ENCODE data around the gene LHX1. TPM values are rescaled to one million over a fixed set of nuclear protein-coding genes. Genes with fewer than 3 reads are reported as not detected.

Gene LHX1
- total and polyA plus RNA-seq, 9 of the 15 experiments (the other 6 are each of a cell fraction or from before 2014, with no cell fraction given), result 0.05 to 0.64 (median 0.07) TPM; not detected in 6

DNA sequence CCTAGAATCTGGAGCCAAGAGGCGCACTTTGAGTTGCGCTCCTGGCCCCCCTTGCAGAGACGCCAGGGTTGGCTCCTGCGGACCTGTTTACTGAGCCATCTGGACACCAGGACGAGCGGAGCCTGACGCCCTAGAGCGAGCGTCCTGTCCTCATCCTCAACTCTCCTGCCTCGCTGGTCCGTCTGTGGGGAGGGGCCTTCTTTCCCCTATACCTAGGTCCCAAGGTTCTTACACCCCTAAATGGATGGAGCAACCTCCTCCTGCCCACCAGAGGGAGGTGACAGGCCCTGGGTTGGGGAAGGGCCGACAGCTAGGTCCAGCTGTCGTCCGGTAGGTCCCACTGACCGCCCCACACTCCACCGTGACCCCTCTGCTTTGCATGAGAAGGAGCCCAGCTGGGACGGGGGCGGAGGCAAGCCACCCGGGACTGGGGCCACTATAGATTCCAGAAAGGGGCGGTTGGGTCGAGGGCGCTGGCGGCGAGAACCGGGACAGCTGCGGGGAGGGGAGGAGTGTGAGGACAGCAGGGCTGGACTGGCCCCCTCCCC, 3.1 kb upstream of the LHX1 start:
- Histone ChIP-seq H3K27ac (ENCODE audit: extremely low read depth, low read depth, low read length) (no peak overlapping the region), H4K20me1 (replicated peaks; ENCODE audit: control insufficient read depth, insufficient read depth, low read length) (peaks cover 48% of the 10 kb centered on the region), H3K79me2 (ENCODE audit: control insufficient read depth, insufficient read depth, low read length) (no peaks in the 10 kb centered on the region), H3K4me2 (ENCODE audit: insufficient read depth, low read length) (no peak overlapping the region), H3K27me3 (ENCODE audit: control insufficient read depth in 2 of 2, insufficient read depth in 2 of 2, low read length in 2 of 2) (peaks cover 83 to 93% of the 10 kb centered on the region in 2 experiments), H2AFZ (ENCODE audit: low read depth, low read length) (no peak overlapping the region), H3K9me3 (replicated peaks; ENCODE audit: control insufficient read depth, insufficient read depth, low read depth, low read length) (no peaks in the 10 kb centered on the region), H3K4me1 (replicated peaks in 1 of 2; ENCODE audit: control insufficient read depth in 2 of 2, insufficient read depth in 2 of 2, low read length in 2 of 2) (peaks cover 0 to 60% of the 10 kb centered on the region in 2 experiments; a peak in 3 of 5 replicates), H3K9ac (ENCODE audit: insufficient read depth in 1 of 2, low read depth in 2 of 2, low read length in 2 of 2) (no peak overlapping the region), H3K4me3 (no peak overlapping the region), H3K36me3 (ENCODE audit: control insufficient read depth, insufficient read depth, low read length) (no peaks in the 10 kb centered on the region), H3K9me1 (ENCODE audit: control insufficient read depth, insufficient read depth, low read length) (peaks cover 3% of the 10 kb centered on the region)
- in situ Hi-C loops (cut with MboI), result no loop called here
- ATAC-seq (peak; percentile 11; the same call in 2 of the 3 replicates), DNase-seq (ENCODE audit: extremely low read depth in 1 of 4, low spot score in 3 of 4) (no peak), FAIRE-seq (no peak)
- ChIA-PET CTCF (ENCODE audit: low intra/inter-chr PET ratio) (no interaction called here), POLR2A (interaction anchor here (0.6 kb wide), 1 partner anchor 11 kb away, joined by 5 read pairs; no protein-coding TSS in a partner anchor)
- intact Hi-C loops (cut with micrococcal nuclease), result no loop called here
- no TSS peak for BruUV-seq (replicated peaks)
- 21% methylated on average over 24 of the region's 26 CpGs for WGBS (ENCODE audit: insufficient coverage, low coverage, missing lambda C conversion rate)
- no peak for TF ChIP-seq TRIM24 (IDR thresholded peaks at IDR 0.05)
- TF ChIP-seq LCOR (CRISPR knock-in tag; IDR thresholded peaks at IDR 0.05), result no peak
- TF ChIP-seq KAT7 (CRISPR knock-in tag; IDR thresholded peaks at IDR 0.05; ENCODE audit: borderline replicate concordance), result no peak
- no peak for TF ChIP-seq ZNF57 (CRISPR knock-in tag; IDR thresholded peaks at IDR 0.05)
- TF ChIP-seq ZNF766 (CRISPR knock-in tag; conservative IDR thresholded peaks at IDR 0.05), result no peak
- no peak for TF ChIP-seq CHAMP1 (IDR thresholded peaks at IDR 0.05)
- TF ChIP-seq PML (IDR thresholded peaks at IDR 0.05; ENCODE audit: low read length), result no peak
- TF ChIP-seq ZNF121 (CRISPR knock-in tag; conservative IDR thresholded peaks at IDR 0.05), result no peak
- TF ChIP-seq MITF (IDR thresholded peaks at IDR 0.05), result no peak
- TF ChIP-seq NFYB (IDR thresholded peaks at IDR 0.05; ENCODE audit: extremely low read depth, insufficient read length), result no peak
- TF ChIP-seq TFAP4 (CRISPR knock-in tag; IDR thresholded peaks at IDR 0.05; ENCODE audit: borderline replicate concordance), result no peak
- TF ChIP-seq PBX2 (CRISPR knock-in tag; IDR thresholded peaks at IDR 0.05; ENCODE audit: low read depth), result no peak
- TF ChIP-seq PBX2 (tag; conservative IDR thresholded peaks at IDR 0.05; ENCODE audit: low read depth), result no peak
- TF ChIP-seq U2AF2 (optimal IDR thresholded peaks at IDR 0.05; ENCODE audit: low read depth, low read length), result no peak
- TF ChIP-seq XRCC5 (IDR thresholded peaks at IDR 0.05; ENCODE audit: low read depth, low read length), result no peak
- no peak for TF ChIP-seq U2AF1 (optimal IDR thresholded peaks at IDR 0.05; ENCODE audit: low read depth, low read length)
- TF ChIP-seq MAFF (IDR thresholded peaks at IDR 0.05; ENCODE audit: low read length), result no peak
